ENCODE results near the gene SIVA1.

Gene SIVA1

DNA sequence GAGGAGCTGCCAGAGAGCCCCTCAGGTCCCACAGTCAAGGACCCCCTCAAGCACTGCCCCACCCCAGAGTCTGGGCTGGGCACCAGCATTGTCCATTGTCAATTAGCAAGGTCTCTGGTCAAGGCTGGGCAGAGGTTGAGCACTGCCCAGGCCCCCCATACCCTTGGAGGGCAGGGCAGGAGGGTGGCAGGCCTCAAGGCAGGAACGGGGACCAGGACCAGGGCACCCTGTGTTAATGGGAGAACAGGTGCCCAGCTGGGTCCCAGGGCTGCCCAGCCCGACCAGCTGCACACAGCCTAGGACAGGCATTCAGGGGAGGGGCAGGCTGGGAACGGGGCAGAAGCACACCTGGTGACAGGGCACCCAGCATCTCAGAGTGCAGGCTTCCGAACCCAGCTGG, 18.4 kb downstream of the SIVA1 start:
- TF ChIP-seq, protein P1, sequence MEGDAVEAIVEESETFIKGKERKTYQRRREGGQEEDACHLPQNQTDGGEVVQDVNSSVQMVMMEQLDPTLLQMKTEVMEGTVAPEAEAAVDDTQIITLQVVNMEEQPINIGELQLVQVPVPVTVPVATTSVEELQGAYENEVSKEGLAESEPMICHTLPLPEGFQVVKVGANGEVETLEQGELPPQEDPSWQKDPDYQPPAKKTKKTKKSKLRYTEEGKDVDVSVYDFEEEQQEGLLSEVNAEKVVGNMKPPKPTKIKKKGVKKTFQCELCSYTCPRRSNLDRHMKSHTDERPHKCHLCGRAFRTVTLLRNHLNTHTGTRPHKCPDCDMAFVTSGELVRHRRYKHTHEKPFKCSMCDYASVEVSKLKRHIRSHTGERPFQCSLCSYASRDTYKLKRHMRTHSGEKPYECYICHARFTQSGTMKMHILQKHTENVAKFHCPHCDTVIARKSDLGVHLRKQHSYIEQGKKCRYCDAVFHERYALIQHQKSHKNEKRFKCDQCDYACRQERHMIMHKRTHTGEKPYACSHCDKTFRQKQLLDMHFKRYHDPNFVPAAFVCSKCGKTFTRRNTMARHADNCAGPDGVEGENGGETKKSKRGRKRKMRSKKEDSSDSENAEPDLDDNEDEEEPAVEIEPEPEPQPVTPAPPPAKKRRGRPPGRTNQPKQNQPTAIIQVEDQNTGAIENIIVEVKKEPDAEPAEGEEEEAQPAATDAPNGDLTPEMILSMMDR (IDR thresholded peaks at IDR 0.05; ENCODE audit: low read depth, low read length) = no peak
- H3K4me3 ChIP-seq (ENCODE audit: low read depth, low read length) = no peak overlapping the region

DNA sequence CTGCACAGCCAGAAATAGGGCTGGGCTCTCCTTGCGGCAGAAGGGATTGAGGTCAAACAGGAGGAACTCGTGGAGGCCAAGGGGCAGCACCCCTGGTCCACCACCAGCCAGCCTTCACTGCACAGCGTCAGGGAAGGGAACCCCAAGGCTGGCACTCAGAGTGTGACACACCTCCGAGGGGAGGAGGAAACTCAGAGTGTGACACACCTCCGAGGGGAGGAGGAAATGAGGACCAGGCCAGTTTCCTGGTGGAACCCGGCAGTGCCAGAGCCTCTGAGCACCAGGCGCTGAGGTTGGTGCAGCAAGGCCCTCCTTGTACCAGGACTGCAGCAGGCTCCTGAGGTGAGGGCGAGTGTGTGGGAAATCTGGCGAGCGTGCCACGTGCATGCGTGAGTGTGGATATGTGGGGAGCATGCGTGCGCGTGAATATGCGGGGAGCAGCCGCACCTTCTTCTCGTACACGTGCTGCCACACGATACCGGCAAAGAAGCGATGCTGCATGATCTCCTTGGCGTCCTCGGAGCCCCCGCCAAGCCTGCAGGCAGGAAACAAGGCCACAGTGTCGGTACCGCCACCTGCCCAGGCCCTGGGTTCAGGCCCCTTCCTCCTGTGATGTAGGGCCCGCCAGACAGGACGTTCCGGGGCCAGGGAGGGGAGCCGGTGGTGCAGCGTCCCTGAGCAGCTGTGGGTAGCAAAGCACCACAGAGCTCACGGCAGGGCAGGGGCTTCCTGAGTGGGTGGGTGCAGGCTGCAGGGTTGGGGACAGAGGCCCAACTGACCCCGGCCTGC, 19.2 kb downstream of the SIVA1 start:
- TF ChIP-seq, protein P1 (IDR thresholded peaks at IDR 0.05; ENCODE audit: low read depth, low read length) = no peak
- H3K4me3 ChIP-seq (ENCODE audit: low read depth, low read length) = no peak overlapping the region

DNA sequence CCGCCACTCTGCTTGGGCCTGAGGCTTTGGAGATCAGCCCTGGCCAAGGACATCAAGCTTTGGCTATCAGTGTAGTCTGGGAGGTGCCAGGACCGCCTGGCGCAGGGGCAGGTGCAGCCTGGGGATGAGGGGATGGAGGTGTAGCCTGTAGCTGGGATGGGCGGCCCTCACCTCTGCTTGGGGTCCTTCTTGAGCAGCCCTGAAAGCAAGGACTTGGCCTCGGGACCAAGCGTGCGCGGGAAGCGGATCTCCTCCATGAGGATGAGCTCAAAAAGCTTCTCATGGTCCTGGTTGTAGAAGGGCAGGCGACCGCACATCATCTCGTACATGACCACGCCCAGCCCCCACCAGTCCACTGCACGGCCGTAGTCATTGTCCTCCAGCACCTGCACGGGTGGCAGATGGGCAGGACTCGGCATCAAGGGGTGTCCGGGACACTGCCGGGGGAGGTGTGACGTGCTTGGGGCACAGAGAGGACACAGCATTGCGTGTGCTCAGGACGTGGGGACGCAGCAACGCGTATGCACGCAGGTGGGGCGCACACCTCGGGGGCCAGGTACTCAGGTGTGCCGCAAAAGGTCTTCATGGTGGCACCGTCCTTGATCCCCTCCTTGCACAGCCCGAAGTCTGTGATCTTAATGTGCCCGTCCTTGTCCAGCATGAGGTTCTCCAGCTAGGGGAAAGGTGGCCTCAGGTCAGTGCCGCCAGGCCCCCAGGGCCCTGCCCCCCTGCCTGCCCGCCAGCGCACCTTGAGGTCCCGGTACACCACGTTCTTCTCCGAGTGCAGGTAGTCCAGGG, 20.0 kb downstream of the SIVA1 start:
- H3K4me3 ChIP-seq (ENCODE audit: low read depth, low read length) = no peak overlapping the region
- TF ChIP-seq, protein P1 (IDR thresholded peaks at IDR 0.05; ENCODE audit: low read depth, low read length) = no peak

DNA sequence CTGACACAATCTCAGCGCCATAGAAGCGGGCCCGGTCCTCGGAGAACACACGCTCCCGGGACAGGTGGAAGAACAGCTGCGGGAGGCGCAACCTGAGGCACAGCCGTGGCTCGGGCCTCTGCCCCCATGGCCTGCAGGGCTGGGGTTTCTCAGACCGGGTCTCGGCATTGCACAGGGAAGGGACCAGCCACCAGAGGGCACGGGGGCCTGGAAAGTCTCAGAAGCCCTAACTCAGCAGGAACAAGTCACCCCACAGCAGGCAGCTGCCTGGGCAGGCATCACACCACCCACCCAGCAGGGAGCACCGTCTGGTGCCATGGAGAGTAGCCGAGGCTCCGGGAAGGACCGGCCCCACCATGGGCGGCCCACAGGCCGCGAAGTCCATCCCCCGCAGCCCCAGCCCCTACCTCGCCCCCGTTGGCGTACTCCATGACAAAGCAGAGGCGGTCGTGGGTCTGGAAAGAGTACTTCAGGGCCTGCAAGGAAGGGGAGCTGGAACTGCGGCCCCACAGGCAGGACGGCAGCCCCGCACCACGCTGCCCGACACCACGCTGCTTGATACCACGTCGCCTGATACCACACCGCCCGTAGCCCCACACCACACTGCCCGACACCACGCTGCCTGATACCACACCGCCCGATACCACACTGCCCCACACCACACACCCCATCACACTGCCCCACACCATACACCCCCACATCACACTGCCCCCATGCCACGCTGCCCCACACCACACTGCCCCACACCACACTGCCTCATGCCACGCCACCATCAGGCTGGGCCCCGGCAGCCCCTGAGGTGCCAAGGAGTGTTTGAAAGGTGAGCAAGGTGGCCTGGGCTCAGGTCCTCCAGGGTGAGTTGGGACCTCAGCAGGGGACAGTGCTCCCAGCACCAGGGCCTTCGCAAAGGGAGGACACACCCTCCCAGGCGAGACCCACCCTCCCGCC, 20.8 kb downstream of the SIVA1 start:
- H3K4me3 ChIP-seq (ENCODE audit: low read depth, low read length) = no peak overlapping the region
- TF ChIP-seq, protein P1 (IDR thresholded peaks at IDR 0.05; ENCODE audit: low read depth, low read length) = no peak

DNA sequence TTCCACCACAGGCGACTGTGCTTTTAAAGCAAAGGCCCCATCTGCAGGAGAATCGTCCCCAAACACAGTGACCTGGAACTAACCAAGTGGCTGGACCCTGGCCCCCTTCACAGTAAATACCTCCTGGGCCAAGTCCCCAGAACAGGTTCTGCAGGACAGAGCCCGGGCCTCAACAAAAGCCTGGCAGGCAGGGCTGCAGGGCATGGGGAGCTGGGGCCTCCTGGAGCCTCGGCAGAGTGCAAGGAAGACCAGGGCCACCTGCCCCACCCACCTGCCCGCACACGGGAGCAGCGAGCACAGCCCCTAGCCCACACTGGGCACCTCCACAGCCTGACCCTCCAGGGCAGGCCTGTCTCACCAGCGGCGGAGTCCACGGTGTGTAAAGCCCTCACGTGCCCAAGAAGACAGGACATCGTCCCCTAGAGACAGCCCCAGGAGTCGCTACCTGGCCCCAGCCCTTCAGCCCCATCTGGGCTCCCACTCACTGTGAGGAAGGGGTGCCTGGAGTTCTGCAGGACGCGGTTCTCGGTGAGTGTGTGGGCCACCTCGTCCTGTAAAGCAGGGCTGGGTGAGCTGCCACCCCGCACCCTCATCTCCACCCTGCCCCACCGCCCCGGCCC, 21.6 kb downstream of the SIVA1 start:
- TF ChIP-seq, protein P1 (IDR thresholded peaks at IDR 0.05; ENCODE audit: low read depth, low read length) = no peak
- no peak overlapping the region for H3K4me3 ChIP-seq (ENCODE audit: low read depth, low read length)

DNA sequence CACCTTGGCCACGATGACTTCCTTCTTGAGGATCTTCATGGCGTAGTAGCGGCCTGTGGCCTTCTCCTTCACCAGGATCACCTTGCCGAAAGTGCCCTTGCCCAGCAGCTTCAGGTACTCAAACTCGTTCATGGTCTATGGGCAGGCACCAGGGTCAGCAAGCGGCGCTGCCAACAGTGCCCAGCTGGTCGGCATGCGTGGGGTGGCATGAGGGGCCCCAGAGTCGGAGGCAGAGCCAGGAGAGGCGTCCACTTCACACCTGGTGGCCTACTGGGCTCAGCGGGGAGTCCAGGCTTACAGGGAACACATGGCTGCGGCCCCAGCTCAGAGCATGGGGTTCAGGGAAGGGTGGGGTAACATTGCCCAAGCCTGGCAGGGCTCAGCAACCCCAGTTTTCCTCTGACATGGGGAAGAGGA, 22.1 kb downstream of the SIVA1 start:
- TF ChIP-seq, protein P1 (IDR thresholded peaks at IDR 0.05; ENCODE audit: low read depth, low read length) = no peak

More for the DNA sequence above, 22.1 kb downstream of the SIVA1 start:
- H3K4me3 ChIP-seq (ENCODE audit: low read depth, low read length) = no peak overlapping the region
